DOHH2 (cell line): ENCODE measurements around the gene KCTD5.

Experiments used
- CTCF ChIP-seq: fragments of 200-600 bp; sonication (generic); IDR thresholded peaks from one replicate; pipeline ENCODE4 v1.5.1; 2014; ENCODE audit warnings: antibody characterized with exemption, mild to moderate bottlenecking, low read depth, low read length; ENCODE audit not compliant: poor library complexity, severe bottlenecking
- EZH2phosphoT487 ChIP-seq: fragments of 200-600 bp; sonication (generic); IDR thresholded peaks from 2 replicates; pipeline ENCODE4 v1.6.1; 2017; ENCODE audit warnings: borderline replicate concordance, mild to moderate bottlenecking, antibody characterized with exemption, low read length, moderate library complexity, mixed read lengths

DNA sequence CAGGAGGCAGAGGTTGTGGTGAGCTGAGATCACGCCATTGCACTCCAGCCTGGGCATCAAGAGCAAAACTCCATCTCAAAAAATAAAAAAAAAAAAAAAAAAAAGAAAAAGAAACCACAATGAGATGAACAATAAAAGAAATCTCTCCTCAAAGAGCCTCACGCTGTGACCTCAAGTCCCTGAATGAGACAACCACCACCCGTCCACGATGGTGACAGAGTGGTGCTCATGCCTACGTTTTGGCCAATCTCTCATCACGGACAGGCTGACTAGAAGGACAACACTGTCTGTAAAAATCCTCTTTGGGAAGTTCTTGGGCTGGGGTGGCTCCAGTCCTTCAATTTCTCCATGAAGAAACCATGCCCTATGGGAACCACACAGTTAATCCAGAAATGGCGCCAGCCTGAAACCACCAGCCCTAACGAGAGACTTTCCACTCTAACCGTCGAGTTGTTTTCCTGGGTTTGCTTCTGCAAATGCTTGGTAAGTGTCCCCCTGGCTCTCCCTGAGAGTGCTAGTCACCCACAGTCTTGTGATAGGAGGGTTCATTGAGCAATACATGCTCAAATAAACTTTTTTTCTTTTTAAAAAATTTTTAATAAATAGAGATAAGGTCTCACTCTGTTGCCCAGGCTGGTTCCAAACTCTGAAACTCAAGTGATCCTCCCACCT, 52.7 kb downstream of the KCTD5 start:
- no peak for TF ChIP-seq CTCF
- no peak for TF ChIP-seq EZH2phosphoT487
